AG20443 (cell line): Measurements from ENCODE around the gene TMEM256.
"Not testable (repeated sequence)": the region's sequence is repeated elsewhere in the genome, so short reads cannot be mapped to it uniquely, and the experiment has no call there.

Source experiments
- DNase-seq: peaks from one replicate; pipeline ENCODE4 v3.0.0; 2012; ENCODE audit warnings: low spot score, mixed read lengths

TMEM256 gene

DNA sequence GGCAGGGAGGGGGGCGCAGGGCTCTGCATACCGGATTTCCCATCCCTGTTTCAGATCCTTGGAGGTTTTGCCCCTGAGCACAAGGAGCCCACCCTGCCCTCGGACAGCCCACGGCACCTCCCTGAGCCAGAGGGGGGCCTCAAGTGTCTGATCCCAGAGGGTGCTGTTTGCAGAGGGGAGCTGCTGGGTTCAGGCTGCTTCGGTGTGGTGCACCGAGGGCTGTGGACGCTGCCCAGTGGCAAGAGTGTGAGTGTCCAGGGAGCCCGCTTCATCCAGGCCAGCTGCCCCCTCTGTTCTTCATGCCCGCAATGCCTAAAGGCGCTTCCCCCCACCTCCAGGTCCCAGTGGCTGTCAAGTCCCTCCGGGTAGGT is 20.5 kb downstream of the TMEM256 start:
- no peak for DNase-seq

DNA sequence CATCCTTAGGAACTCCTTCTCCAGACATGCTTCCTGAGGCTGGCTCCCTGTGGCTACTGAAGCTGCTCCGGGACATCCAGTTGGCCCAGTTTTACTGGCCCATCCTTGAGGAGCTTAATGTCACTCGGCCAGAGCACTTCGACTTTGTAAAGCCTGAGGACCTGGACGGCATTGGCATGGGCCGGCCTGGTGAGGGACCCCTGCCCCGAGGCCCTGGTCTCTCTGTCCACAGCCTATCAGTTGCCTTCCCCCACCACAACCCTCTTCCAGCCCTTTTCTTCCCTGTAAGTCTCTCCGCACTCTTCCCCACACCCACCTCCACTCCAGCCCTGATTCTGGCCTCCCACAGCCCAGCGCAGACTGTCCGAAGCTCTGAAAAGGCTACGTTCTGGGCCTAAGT is 21.0 kb downstream of the TMEM256 start:
- DNase-seq, result no peak

DNA sequence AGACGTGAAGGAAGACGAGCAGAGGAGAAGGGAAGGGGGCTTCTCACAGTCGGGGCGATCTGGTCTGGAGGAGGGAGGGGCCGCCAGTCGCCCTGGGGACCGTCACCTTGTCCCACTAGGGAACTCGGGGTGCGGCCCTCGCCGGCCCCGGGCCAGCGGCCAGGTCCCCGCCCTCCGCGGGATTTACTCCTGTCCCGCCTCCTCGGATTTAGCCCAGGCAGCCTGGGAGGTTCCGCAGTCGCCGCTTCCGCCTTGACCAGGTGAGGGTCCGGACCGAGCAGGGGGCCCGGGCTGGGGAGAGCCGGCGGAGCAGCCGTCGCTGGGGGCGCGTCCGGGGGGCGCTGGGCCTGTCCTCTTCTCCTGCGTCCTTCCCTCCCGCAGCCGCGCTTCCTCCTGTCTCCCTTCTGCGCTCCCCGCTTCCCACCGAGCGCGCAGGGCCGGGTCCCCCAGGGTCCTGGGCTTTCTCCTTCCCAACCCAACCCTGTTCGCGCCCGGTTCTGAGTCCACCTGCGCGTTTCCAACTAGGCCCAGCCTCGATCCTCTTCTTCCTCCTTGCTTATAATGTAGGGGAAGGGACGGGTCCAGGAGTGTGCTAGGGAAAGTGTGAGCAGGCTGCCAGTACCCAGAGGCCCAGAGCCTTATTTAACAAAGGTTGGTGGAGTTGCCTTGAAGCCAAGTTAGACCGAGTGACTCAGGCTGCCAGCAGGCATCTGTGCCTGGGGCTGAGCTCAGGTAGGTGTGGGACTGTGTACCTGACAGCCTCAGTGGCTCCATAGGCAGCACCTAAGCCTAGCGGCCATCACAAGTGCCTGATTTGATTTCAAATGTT is 22.8 kb downstream of the TMEM256 start, which contains the start of gene TNK1:
TNK1 (plus strand) TSS at position 235 of the 829 bp plus-strand sequence. CDS start 1,838 bp downstream, outside the sequence.
- DNase-seq, result peak; percentile 69

DNA sequence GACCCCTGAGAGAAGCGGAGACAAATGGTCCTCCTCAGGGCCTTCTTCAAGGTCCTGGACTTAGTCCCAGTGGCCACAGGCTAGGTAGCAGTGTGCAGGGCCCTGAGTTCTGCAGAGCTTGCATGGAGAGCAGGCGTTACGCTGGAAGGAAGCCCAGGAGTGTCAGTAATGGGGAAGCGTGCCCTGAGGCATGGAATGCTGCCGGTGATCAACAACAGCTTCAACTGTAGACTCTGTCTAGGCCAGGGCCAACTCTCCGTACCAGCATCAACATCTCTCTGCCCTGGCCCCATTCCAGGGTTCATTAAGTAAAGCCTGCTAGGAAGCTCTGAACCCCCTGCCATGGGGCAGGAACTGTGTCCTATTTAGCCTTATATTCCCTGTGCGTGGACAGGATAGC is 23.6 kb downstream of the TMEM256 start:
- DNase-seq, result peak; percentile 82

DNA sequence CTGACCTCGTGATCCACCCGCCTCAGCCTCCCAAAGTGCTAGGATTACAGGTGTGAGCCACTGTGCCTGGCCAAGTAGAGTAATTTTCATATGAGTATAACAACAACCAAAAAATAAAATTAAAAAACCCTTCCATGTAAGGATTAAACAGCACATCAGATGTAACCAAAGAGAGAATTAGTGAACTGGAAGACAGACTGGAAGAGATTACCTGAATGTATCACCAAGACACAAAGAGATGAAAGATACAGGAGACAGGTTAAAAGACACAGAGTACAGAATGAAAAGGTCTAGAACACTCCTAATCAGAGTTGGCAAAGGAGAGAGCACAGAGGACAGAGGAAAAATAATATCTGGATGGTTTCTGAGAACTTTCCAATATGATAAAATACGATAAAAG is 24.8 kb downstream of the TMEM256 start:
- DNase-seq, result no peak

DNA sequence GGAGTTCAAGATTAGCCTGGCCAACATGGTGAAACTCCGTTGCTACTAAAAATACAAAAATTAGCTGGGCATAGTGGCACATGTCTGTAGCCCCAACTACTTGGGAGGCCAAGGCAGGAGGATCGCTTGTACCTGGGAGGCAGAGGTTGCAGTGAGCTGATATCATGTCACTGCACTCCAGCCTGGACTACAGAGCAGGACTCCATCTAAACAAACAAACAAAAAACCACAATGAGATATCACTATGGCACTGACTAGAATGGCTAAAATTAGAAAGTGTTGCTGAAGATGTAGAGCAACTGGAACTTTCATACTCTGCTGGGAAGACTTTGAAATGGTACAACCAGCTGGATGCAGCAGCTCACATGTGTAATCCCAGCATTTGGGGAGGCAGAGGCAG is 29.5 kb downstream of the TMEM256 start:
- DNase-seq, result no peak

DNA sequence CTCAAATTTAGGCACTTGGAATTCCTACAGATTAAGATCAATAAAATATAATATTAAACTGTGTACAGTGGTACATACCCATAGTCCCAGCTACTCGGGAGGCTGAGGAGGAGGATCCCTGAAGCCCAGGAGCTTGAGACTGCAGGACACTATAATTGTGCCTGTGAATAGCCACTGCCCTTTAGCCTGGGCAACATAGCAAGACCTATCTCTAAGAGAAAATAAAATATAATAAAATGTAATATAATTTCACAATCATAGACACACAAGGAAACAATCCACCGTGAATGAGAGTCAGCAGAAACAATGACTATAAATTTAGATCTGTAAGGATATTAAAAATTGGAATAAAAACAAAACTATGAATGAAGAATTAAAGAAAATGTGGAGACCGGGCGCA is 33.0 kb downstream of the TMEM256 start:
- DNase-seq, result no peak

DNA sequence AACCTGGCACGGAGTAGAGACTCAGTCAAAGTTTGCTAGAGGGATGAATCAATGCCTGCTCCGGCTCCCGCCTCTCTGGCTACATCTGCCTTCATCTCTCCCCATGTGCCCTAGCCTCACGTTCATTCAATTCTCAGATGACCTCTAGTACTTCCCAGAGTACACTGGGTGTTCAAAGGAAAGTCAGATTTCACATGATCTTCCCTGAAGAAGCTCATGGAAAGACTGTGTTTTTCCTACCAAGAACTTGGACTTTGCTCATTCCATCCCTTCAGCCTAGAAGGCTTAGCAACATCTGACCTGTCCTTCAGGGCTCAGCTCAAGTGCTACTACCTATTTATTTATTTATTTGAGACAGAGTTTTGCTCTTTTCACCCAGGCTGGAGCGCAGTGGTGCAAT is 34.1 kb downstream of the TMEM256 start:
- no peak for DNase-seq

DNA sequence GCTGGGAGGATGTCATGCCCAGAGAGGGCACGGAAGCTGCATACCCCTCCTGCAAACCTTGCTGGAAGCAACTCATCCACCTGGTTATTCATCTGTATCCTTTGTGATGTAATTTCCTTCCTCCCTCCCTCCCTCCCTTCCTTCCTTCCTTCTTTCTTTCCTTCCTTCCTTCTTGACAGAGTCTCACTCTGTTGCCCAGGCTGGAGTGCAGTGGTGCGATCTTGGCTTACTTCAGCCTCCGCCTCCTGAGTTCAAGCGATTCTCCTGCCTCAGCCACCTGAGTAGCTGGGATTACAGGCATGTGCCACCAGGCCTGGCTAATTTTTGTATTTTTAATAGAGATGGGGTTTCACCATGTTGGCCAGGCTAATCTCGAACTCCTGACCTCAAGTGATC is 35.3 kb downstream of the TMEM256 start:
- not testable (repeated sequence) for DNase-seq

DNA sequence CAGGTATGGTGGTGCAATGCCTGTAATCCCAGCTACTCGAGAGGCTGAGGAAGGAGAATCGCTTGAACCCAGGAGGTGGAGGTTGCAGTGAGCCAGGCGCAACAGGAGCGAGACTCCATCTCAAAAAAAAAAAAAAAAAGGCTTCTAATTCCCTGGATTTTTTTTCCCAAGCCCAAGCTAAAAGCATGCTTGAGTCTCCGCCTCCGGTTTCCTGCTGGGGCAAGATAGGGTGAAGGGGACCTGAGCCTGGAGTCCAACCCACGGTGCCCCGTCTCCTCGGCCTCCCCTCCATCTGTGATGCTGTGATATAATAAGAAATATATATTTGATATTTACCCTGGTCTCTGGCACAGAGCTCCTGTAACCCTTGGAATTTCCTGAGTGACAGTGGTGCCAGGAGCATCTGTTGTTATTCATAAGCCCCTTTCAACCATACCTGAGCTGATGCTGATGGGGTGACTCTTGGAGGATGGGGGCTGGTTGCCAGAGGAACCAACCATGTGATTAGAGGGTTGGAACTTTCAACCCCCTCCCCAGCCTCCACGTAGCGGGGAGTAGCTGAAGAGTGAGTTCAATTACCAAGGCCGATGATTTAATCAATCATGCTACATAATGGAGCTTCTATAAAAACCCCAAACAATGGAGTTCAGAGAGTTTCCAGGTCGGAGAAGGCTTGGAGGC is 35.8 kb downstream of the TMEM256 start:
- DNase-seq, result no peak

DNA sequence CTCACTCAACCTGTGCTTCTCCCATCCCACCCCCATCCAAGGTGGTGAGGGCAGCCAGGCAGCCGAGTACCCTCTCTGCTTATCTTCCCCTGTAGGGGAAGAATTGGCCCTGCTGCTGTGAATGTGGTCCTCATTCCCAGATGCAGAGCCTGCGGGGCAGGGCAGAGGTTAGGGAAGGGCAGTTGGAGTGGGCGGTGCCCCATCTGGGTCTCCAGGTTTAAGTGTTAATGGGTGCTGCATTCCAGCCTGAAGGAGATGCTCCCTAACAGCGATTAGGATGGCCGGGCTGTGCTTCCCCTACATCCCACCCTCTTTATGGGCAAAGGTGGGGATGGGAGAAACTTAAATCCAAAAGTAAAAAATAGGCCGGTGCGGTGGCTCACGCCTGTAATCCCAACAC is 36.8 kb downstream of the TMEM256 start:
- no peak for DNase-seq

DNA sequence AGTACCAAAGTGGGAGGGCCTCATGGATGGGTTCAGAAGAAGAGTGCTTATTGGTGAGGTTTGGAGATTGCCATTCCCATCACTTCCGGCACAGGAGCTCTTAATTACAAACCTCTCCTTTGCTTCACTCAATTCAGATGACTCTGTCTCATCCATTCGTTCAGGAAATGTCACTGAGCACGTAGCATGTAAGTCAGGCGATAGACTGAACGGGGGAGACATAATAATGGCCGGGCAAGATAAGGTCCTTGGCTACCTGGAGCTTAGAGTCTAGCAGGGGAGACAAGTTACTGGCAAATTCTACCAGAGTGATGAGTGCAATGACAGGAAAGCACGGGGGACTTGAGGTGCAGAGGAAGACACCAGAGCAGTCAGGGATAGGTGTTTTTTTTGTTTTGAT is 37.9 kb downstream of the TMEM256 start:
- not testable (repeated sequence) for DNase-seq

DNA sequence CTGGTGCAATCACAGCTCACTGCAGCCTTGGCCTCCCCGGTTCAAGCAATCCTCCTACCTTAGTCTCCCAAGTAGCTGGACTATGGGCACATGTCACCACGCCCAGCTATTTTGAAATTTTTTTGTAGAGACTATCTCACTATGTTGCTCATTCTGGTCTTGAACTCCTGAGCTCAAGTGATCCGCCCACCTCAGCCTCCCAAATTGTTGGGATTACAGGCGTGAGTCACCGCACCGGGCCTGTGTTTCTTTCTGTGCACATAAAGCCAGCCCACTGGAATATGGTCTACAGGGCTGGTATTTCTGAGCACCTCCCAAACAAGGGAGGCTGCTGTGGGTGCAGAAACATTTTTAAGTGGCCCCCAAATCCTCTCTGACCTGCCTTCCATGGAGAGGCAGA is 40.6 kb downstream of the TMEM256 start:
- no peak for DNase-seq

DNA sequence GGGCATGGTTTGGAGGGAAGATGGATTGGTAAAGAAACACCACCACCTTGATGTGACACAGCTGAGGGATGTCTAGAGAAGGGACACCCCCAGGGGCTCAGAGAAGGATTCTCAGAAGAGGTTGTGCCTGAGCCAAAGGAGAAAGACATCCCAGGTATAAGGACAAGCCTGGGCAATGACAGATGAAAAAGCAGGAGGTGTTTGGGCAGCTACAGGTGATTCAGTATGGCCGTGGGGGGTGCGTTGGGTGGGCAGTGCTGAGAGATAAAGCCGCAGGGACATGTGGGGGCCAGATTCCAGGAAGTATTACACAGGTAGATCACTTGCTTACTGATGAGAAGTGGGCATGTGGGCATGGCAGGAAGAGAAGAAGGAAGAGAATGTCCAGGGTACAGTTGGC is 42.0 kb downstream of the TMEM256 start:
- no peak for DNase-seq

DNA sequence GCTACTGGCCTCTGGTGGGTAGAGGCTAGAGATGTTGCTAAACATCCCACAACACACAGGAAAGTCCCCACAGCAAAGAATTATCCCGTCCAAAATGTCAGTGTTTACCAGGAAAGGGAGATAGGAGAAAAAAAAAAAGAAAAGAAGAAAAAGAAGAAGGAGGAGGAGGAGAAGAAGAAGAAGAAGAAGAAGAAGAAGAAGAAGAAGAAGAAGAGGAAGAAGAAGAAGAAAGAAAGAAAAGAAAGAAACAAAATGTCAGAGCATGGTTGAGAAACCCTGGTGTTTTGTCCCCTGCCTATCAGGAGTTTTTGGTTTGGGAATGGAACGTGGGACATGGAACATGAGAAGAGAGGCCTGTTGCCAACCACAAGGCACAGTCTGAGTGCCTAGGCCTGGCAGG is 46.5 kb downstream of the TMEM256 start:
- DNase-seq, result no peak

DNA sequence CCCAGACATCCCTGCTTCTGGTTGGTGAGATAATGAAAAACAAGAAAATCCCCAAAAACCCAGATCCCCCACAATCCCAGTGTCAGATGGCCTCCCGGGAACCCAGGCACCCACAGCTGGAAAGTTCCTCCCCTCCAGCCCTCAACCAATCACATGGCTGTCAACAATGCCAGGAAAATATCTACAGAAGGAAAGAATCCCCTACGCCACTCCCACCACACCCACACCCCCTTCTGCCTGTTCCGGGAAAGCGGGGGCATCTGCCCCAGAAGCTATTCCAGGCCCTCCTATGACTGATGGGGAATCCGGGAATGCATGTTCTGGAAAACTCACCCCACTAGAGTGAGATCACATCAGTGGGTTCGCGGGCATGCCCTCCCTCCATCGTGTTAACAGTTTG is 47.1 kb downstream of the TMEM256 start:
- no peak for DNase-seq

DNA sequence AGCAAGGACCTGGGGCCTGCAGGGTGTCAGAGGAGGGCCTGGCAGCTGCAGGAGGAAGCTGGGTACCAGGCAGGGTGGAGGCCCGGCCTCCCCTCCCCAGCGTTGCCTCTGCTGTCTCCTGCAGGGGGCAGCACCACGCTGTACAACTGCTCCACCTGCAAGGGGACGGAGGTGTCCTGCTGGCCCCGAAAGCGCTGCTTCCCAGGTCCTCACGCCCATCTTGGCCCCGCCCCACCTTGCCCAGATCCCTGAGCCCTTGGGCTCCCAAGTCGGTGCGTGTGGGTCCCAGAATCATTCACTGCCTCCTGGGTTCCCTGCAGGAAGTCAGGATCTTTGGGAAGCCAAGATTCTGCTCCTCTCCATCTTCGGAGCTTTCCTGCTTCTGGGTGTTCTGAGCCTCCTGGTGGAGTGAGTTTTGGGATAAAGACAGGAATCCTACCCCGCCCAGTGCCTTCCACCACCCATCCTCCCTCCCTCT is 47.8 kb downstream of the TMEM256 start:
- peak; percentile 83 for DNase-seq

DNA sequence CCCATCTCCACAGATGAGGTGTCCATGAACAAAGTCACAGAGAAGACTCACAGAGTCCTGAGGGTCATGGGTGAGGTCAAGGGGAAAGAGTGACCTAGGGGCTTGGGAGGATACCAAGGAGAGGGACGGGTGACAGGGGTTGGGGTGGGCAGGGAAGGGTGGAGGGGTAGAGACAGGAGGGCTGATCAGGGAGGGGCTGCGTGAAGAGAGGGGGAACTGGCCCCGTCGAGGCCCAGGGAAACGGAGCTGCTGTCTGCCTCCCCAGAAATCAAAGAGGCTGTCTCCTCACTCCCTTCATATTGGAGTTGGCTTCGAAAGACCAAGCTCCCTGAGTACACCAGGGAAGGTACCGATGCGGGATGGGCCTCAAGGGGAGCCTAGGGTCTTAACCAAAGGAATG is 48.3 kb downstream of the TMEM256 start:
- DNase-seq, result no peak

DNA sequence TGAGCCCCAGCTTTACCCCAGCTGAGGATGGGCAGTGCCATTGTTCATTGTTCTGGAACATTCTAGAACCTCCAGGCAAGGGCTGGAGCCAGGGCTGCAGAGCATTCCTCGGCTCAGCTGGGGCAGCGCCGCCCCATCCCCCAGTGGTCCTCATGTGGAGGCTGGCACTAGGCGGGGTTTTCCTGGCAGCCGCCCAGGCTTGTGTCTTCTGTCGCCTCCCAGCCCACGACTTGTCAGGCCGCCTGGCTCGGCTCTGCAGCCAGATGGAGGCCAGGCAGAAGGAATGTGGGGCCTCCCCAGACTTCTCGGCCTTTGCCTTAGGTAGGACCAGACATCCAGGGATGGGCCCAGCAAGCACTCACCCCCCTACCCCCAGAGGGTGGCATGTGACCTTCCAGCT is 48.8 kb downstream of the TMEM256 start, which contains the start of gene TMEM95:
TMEM95 (plus strand) TSS at position 104 of the 400 bp plus-strand sequence; CDS start at position 153, 49 bp downstream.
- no peak for DNase-seq

DNA sequence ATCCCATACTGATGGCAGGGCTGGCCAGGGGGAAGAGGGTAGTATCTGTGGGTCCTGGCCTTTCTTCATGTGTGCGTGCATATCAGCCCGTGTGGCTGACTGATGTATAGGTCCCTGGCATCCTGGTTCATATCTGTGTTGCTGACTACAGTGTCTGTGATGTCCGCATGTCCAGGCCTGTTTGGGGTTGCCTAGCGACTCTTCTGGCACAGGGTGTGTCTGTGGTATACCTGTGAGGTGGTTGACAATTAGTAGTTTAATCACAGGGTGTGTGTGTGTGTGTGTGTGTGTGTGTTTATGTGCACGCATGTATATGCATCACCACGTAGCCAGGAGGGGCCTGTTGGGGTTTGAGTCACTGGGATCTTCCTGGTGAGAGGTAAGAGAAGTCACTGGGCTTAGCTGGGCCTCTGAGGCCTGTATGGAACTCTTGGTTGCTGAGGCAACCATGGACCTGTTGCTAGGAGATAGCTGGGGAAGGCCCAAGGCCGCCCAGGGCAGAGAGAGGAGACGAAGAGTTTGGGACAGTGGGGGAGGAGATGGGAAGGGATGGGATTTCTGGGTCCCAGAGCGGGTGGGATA is 49.5 kb downstream of the TMEM256 start:
- no peak for DNase-seq
